Activated CD4-positive, alpha-beta T cell treated with anti-CD3 and anti-CD28 coated beads, Interleukin-2, Interleukin-4, amounts not matched to agents 100 ng/mL and 50 ng/mL, durations not matched to agents 16 hours and 8 hours (primary cell): ENCODE results near the gene MYL2.

Experiments
- DNase-seq: peaks from one replicate; pipeline ENCODE4 v3.0.0-alpha.2; 2020; ENCODE audit warnings: low spot score

The MYL2 gene

GRCh38 chr12:110896559-110896958 lies 23.8 kb downstream of the MYL2 start:
- DNase-seq = no peak

DNA sequence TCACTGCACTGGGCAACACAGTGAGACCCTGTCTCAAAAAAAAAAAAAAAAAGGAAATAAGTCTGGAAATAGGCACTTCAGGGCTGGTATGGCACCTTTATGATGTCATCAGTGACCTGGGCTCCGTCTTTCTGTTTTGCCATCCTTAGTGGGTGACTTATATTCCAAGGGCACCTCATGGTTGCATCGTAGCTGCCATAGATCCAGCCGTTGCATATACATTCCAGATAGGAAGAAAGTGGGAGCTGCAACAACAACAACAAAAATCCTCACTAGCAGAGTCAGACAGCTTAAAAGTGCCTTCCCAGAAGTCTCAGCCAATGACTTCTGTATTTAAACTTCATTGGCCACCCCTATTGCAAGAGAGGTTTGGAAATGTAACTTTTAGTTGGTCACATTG lies 26.4 kb downstream of the MYL2 start:
- DNase-seq = no peak

DNA sequence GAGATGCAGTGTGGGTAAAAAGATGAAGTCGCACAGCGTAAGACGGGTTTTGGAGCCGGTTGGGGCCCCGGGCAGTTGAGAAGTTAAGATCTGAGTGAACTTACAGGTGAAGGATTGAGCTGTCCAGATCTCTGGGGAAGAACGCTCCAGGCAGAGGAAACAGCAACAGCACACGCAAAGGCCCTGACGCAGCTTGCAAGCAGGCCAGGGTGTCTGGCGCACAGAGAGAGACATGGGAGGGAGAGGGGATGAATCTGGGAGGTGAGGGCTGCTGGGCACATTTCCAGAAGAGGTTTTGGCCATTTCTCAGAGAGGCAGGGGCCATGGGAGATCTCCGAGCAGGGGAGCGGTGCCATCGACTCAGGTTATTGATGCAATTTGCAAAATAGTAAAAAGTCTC lies 31.0 kb downstream of the MYL2 start:
- DNase-seq = no peak

DNA sequence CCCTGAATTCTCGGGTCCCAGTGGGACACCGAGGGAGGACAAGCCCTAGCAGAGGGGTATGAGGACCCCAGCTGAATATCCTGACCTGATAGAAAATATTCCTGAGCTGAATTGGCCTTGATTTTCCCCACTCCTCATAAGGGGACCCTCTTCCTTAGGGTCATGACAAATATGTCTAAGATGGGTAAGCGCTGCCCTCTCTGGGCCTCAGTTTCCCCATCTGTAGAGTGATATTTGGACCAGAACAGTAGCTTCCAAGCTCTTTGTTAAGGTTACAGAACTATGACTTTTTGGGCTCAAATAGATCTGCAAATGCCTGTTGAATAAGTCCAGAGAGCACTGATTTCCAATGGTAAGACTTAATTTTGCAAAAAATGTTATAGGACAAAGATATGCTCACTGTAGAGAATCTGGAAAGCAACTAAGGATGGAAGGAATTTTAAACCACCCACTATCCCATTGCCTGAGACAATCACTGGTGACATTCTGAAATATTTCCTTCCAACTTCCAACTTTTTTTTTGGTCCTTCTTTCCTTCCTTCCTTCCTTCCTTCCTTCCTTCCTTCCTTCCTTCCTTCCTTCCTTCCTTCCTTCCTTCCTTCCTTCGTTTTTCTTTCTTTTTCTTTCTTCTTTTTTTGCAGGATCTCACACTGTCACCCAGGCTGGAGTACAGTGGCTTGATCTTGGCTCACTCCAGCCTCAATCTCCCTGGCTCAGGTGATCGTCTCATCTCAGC lies 32.0 kb downstream of the MYL2 start:
- no peak for DNase-seq

- DNase-seq = no peak
Measured at GRCh38 chr12:110885152-110885840, 35.1 kb downstream of the MYL2 start.

DNA sequence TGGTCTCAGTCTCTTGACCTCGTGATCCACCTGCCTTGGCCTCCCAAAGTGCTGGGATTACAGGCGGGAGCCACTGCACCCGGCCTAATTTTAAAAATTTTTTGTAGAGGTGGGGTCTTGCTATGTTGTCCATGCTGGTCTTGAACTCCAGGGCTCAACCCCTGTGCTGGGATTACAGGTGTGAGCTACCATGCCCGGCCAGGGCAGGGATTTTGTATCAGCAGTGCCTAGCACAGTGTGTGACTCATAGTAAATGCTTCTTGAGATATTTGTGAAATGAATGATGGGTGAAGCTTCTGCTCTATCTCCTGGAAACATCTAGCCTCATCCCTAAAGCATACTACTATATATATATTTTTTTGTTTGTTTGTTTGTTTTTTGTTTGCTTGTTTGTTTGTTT lies 37.1 kb downstream of the MYL2 start:
- no peak for DNase-seq

GRCh38 chr12:110880651-110881050 lies 39.7 kb downstream of the MYL2 start:
- DNase-seq = no peak

DNA sequence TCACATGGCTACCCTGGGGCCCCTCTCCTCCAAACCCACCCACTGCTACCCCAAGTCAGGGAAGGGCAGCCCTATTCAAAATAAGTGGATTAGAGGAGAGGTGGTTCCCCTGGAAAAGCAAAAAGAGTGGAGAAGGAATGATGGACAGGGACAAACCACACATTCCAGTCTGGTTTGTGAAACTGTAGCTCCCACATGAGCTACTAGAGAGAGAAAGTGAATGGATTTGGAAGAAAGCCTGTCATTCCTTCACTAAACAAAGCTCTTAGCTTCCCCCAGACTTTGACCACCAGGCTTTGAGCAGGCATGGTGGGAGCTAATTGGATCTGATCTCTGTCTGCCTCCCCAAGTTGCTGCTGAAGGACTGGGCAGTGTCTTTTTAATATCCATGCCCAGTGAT lies 45.6 kb downstream of the MYL2 start:
- no peak for DNase-seq

- no peak for DNase-seq
Measured at GRCh38 chr12:110874351-110874750, 46.0 kb downstream of the MYL2 start.

- no peak for DNase-seq
Measured at GRCh38 chr12:110872100-110872499, 48.3 kb downstream of the MYL2 start.

- DNase-seq = no peak
Measured at GRCh38 chr12:110869803-110870202, 50.6 kb downstream of the MYL2 start.

GRCh38 chr12:110869026-110869425 lies 51.4 kb downstream of the MYL2 start:
- DNase-seq = no peak

DNA sequence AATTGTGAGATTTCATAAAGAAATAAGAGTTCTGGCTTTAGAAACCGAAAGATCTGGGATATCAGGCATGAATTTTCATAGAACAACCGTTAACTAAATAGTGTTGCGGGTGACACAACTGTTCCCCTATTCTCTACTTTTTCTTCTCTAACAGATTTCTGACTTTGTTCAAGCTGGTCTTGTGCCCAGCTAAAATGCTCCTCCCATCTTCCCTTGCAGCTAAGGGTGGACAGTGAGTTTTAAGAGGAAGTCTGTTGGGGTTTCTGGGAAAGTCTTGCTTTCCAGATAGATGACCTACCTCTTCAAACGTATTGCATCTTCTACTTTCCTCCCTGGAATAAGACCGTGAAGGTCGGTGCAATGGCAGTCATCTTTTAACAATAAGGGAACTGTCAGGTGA lies 54.9 kb downstream of the MYL2 start:
- no peak for DNase-seq

DNA sequence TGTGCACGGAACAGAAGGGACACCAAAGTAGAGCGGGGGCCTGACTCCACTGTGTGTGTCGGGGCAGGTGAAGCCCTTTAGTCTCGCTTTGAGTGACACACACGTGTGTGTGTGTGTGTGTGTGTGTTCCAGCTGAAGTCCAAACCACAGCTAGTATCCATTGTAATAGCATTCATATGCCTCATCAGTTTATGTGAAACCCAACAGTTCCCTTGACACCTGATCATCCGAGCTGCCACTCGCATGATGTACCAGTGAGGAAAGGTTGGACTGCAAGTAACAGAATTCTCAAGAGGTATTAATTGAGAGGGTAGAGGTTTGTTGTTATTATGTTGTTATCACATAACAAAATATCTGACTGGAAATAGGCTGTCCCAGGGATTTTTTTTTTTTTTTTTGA lies 57.2 kb downstream of the MYL2 start:
- no peak for DNase-seq

DNA sequence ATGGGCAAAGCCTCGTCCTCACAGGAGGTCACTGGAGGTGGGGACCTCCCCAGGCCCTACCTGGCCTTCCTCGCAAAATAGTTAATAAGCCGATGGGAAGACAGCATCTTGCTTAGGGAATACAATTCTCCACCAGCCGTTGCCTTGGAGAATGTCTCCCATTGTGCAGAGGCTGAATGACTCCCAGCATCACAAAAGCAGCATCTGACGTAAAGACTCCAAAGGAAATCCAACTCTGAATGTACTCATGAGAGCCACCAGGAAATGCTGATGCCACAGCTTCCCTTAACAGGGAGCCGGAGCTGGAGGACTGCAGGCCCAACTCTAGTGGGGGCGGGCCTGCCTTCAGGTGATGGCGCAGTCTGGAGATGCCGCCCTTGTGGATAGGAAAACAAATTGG lies 58.0 kb downstream of the MYL2 start:
- no peak for DNase-seq

GRCh38 chr12:110861729-110862128 lies 58.6 kb downstream of the MYL2 start:
- DNase-seq = no peak
